Ovary (tissue), 9 donors: ENCODE measurements around the gene NSMF. TPM values are rescaled to one million over a fixed set of nuclear protein-coding genes. Genes with fewer than 3 reads are reported as not detected.

ENCODE experiments used
- DNase-seq, 5 donors: peaks; one replicate each; pipeline ENCODE4 v3.0.0-alpha.2; 2019 to 2020
- H3K27ac ChIP-seq, 2 donors: fragments of 200-600 bp; one replicate each; pipeline versions ENCODE4 v1.5.1 to v1.8.0; 2019 to 2022
- H3K27me3 ChIP-seq: fragments of 200-600 bp; one replicate; pipeline ENCODE4 v1.8.0; 2022
- H3K36me3 ChIP-seq: fragments of 200-600 bp; sonication (generic); one replicate; pipeline ENCODE4 v1.5.1; 2019
- H3K4me1 ChIP-seq: one replicate; pipeline ENCODE4 v1.8.1; 2013; ENCODE audit warnings: mild to moderate bottlenecking, moderate library complexity; ENCODE audit not compliant: insufficient read depth
- H3K4me3 ChIP-seq: fragments of 200-600 bp; sonication (generic); one replicate; pipeline ENCODE4 v1.5.1; 2017
- H3K9me3 ChIP-seq, 2 donors: fragments of 200-600 bp in 1 of 2; sonication (generic) in 1 of 2; one replicate each; pipeline versions ENCODE4 v1.5.1 to v1.8.1; 2013 to 2019; ENCODE audit warnings: mild to moderate bottlenecking in 1 of 2, moderate library complexity in 1 of 2
- CTCF ChIP-seq, 3 donors: fragments of 450-650 bp in 2 of 3; fragments of 200-600 bp in 1 of 3; IDR thresholded peaks; one replicate each; pipeline versions ENCODE4 v1.5.1 to v1.8.0; 2016 to 2022; ENCODE audit warnings: antibody characterized with exemption in 3 of 3, mild to moderate bottlenecking in 1 of 3
- EP300 ChIP-seq: sonication (generic); formaldehyde crosslinking; IDR thresholded peaks from one replicate; pipeline ENCODE4 v1.6.1; 2017; ENCODE audit warnings: antibody characterized with exemption
- POLR2A ChIP-seq: fragments of 450-650 bp; IDR thresholded peaks from one replicate; pipeline ENCODE4 v1.6.1; 2017; ENCODE audit warnings: antibody characterized with exemption, mild to moderate bottlenecking, moderate library complexity
- whole genome bisulfite sequencing, 3 donors: extraction: QIAGEN DNeasy Blood & Tissue Kit in 1 of 3; methylation state at CpG; one replicate each; pipeline versions ENCODE4 v1.1.5 to v1.1.7; 2013 to 2017; 5-methylcytosine and 5-hydroxymethylcytosine counted together
- intact Hi-C, 4 donors: fragments of 100-400 bp; cut with DNase I; formaldehyde crosslinking; loops; one replicate each; pipeline versions ENCODE4 v1.11.0 to v1.15.1; 2022 to 2023
- polyA plus RNA-seq, 2 donors: library from polyadenylated mRNA; stranded (reverse); fragments of 200-250 nt in 1 of 2; fragments of 350-450 nt in 1 of 2; fragmentation: Illumina TruSeq in 1 of 2; extraction: RNeasy Lipid Tissue Mini Kit (QIAGEN cat#74804) in 1 of 2; gene quantifications; one replicate each; pipeline ENCODE4 v1.2.3, GENCODE V29; 2013 to 2014
- total RNA-seq, 7 donors: library from RNA; depleted of rRNA in 2 of 7; stranded (reverse); fragments of >200 nt in 2 of 7; fragmentation: NEBNext Ultra II Directional in 3 of 7; extraction: Animal tissue kit (Norgen Biotek cat#: 25700) in 3 of 7; gene quantifications; one replicate each; pipeline versions ENCODE4 v1.1.0 to v1.2.4, GENCODE V29; 2016 to 2023
- donor health status: DM: no; HTN: no; CAD: no; lungs with moderate emphysema.
- donor health status: DM: no; HTN: no; CAD: no.
- donor health status: Bipolar disorder and iron deficiency.
- donor health status: DM: yes; HTN: yes; CAD: no.
- donor health status: DM: no; HTN: no; CAD: no.
- donor health status: DM: yes; HTN: yes; CAD: no.

Gene NSMF
- total and polyA plus RNA-seq, 9 donors: 22.9 to 50.3 (median 29.5) TPM

GRCh38 chr9:137437691-137438590, 21.2 kb downstream of the NSMF start:
- H3K36me3 ChIP-seq: no peaks in the 10 kb centered on the region
- no peaks in the 10 kb centered on the region for H3K9me3 ChIP-seq
- peak in 2 of 5 donors; percentile 29 to 35 for DNase-seq
- peaks cover 7% of the 10 kb centered on the region for H3K4me1 ChIP-seq
- H3K27ac ChIP-seq: no peak overlapping the region
- WGBS, 3 donors: 65 to 71% (median 68%) methylated on average over 28 to 40 of the region's 40 CpGs
- TF ChIP-seq POLR2A (no peak), CTCF (IDR thresholded peaks at IDR 0.05) (no peak), EP300 (no peak)
- intact Hi-C loops: no loop called here
- H3K4me3 ChIP-seq: no peak overlapping the region
- no peaks in the 10 kb centered on the region for H3K27me3 ChIP-seq

- whole genome bisulfite sequencing, 3 donors: 83 to 88% (median 85%) methylated on average over 22 to 24 of the region's 24 CpGs
- no peaks in the 10 kb centered on the region for H3K27me3 ChIP-seq
These were observed 22.2 kb downstream of the NSMF start for GRCh38 chr9:137436761-137437600.

GRCh38 chr9:137435980-137436760, 23.0 kb downstream of the NSMF start:
- Histone ChIP-seq H3K27me3 (no peaks in the 10 kb centered on the region), H3K4me1 (peaks cover 7% of the 10 kb centered on the region), H3K9me3 (no peaks in the 10 kb centered on the region), H3K4me3 (no peak overlapping the region), H3K36me3 (no peaks in the 10 kb centered on the region), H3K27ac (peak overlapping the region; percentile 61 to 78)
- 44 to 51% (median 46%) methylated on average over 40 to 42 of the region's 42 CpGs for WGBS, 3 donors
- TF ChIP-seq EP300: no peak
- no peak for TF ChIP-seq POLR2A
- no peak for TF ChIP-seq CTCF (IDR thresholded peaks at IDR 0.05)
- peak; percentile 88 to 91 (median 90) for DNase-seq
- intact Hi-C loops: no loop called here

More at GRCh38 chr9:137436761-137437600, 22.2 kb downstream of the NSMF start:
- peaks cover 7% of the 10 kb centered on the region for H3K4me1 ChIP-seq
- H3K4me3 ChIP-seq: no peak overlapping the region
- DNase-seq: peak in 2 of 5 donors; percentile 44 to 52
- intact Hi-C loops: no loop called here
- no peak overlapping the region for H3K27ac ChIP-seq
- no peaks in the 10 kb centered on the region for H3K36me3 ChIP-seq
- no peaks in the 10 kb centered on the region for H3K9me3 ChIP-seq
- TF ChIP-seq POLR2A (no peak), EP300 (no peak), CTCF (IDR thresholded peaks at IDR 0.05) (no peak)
